ENCODE data around the gene KRTAP3-1. TPM values are rescaled to one million over a fixed set of nuclear protein-coding genes. Genes with fewer than 3 reads are reported as not detected.

KRTAP3-1 gene
- total RNA-seq, 1 experiment from 2014 or later = 1.6 TPM

- Histone ChIP-seq H3K9ac (ENCODE audit: low read length) (no peak overlapping the region), H2AFZ (ENCODE audit: low read length) (no peak overlapping the region), H3F3A (ENCODE audit: low read length, unreplicated experiment) (no peaks in the 10 kb centered on the region), H3K36me3 (ENCODE audit: low read depth, low read length) (no peaks in the 10 kb centered on the region), H3K27ac (ENCODE audit: low read length) (no peak overlapping the region), H4K20me1 (ENCODE audit: low read length) (no peaks in the 10 kb centered on the region), H3K4me3 (ENCODE audit: low read length) (no peak overlapping the region), H3K4me1 (ENCODE audit: insufficient read depth, low read length) (peaks cover 27% of the 10 kb centered on the region), H3K9me3 (ENCODE audit: low read length) (no peaks in the 10 kb centered on the region), H3K9me2 (replicated peaks; ENCODE audit: low read length) (no peaks in the 10 kb centered on the region), H3K4me2 (ENCODE audit: low read length) (no peak overlapping the region), H3K27me3 (ENCODE audit: low read length) (no peaks in the 10 kb centered on the region), H3K79me2 (ENCODE audit: low read length) (no peaks in the 10 kb centered on the region)
- ChIA-PET POLR2A (ENCODE audit: unreplicated experiment) (no interaction called here), CTCF (no interaction called here)
- DNase-seq (no peak), ATAC-seq (no peak)
- BruUV-seq (replicated peaks) = no TSS peak
- intact Hi-C loops (cut with micrococcal nuclease) = no loop called here
- no peak for TF ChIP-seq CTCF (conservative IDR thresholded peaks at IDR 0.05; ENCODE audit: low read depth, low read length)
- no peak for TF ChIP-seq EZH2phosphoT487 (IDR thresholded peaks at IDR 0.05; ENCODE audit: borderline replicate concordance, low read length)
- TF ChIP-seq EZH2 (IDR thresholded peaks at IDR 0.05; ENCODE audit: low read length, unreplicated experiment) = no peak
Observed at GRCh38 chr17:41015454-41015853, 6.5 kb upstream of the KRTAP3-1 start.

- BruUV-seq (replicated peaks) = no TSS peak
- POLR2A ChIA-PET (ENCODE audit: unreplicated experiment) = no interaction called here
- ATAC-seq (no peak), DNase-seq (no peak)
- Histone ChIP-seq H3K27ac (ENCODE audit: low read length) (peak overlapping the region; percentile 79), H3K9me2 (replicated peaks; ENCODE audit: low read length) (no peaks in the 10 kb centered on the region), H2AFZ (ENCODE audit: low read length) (no peak overlapping the region), H3K9me3 (ENCODE audit: low read length) (no peaks in the 10 kb centered on the region), H3K4me1 (ENCODE audit: insufficient read depth, low read length) (peaks cover 42% of the 10 kb centered on the region), H3K4me2 (ENCODE audit: low read length) (peak overlapping the region; percentile 6), H3K4me3 (ENCODE audit: low read length) (no peak overlapping the region), H3F3A (ENCODE audit: low read length, unreplicated experiment) (peaks cover 5% of the 10 kb centered on the region), H4K20me1 (ENCODE audit: low read length) (no peaks in the 10 kb centered on the region), H3K36me3 (ENCODE audit: low read depth, low read length) (no peaks in the 10 kb centered on the region), H3K27me3 (ENCODE audit: low read length) (no peaks in the 10 kb centered on the region), H3K79me2 (ENCODE audit: low read length) (no peaks in the 10 kb centered on the region), H3K9ac (ENCODE audit: low read length) (no peak overlapping the region)
- intact Hi-C loops (cut with micrococcal nuclease) = no loop called here
- no peak for TF ChIP-seq EZH2 (IDR thresholded peaks at IDR 0.05; ENCODE audit: low read length, unreplicated experiment)
- CTCF ChIA-PET = interaction anchor here (1.3 kb wide), 1 partner anchor 309 kb away, joined by 4 read pairs; no protein-coding TSS in a partner anchor
Observed at GRCh38 chr17:41013606-41014005, 4.7 kb upstream of the KRTAP3-1 start.

- Histone ChIP-seq H3K27me3 (ENCODE audit: low read length) (no peaks in the 10 kb centered on the region), H2AFZ (ENCODE audit: low read length) (no peak overlapping the region), H4K20me1 (ENCODE audit: low read length) (no peaks in the 10 kb centered on the region), H3K4me1 (ENCODE audit: insufficient read depth, low read length) (peaks cover 46% of the 10 kb centered on the region), H3F3A (ENCODE audit: low read length, unreplicated experiment) (peaks cover 5% of the 10 kb centered on the region), H3K4me2 (ENCODE audit: low read length) (peak overlapping the region; percentile 6), H3K4me3 (ENCODE audit: low read length) (no peak overlapping the region), H3K27ac (ENCODE audit: low read length) (peak overlapping the region; percentile 79), H3K36me3 (ENCODE audit: low read depth, low read length) (no peaks in the 10 kb centered on the region), H3K9me3 (ENCODE audit: low read length) (no peaks in the 10 kb centered on the region), H3K9ac (ENCODE audit: low read length) (no peak overlapping the region), H3K9me2 (replicated peaks; ENCODE audit: low read length) (no peaks in the 10 kb centered on the region), H3K79me2 (ENCODE audit: low read length) (no peaks in the 10 kb centered on the region)
- POLR2A ChIA-PET (ENCODE audit: unreplicated experiment) = no interaction called here
- CTCF ChIA-PET = interaction anchor here (1.3 kb wide), 1 partner anchor 309 kb away, joined by 4 read pairs; no protein-coding TSS in a partner anchor
- TF ChIP-seq EZH2phosphoT487 (IDR thresholded peaks at IDR 0.05; ENCODE audit: borderline replicate concordance, low read length) = no peak
- TF ChIP-seq CTCF (conservative IDR thresholded peaks at IDR 0.05; ENCODE audit: low read depth, low read length) = no peak
- no peak for TF ChIP-seq EZH2 (IDR thresholded peaks at IDR 0.05; ENCODE audit: low read length, unreplicated experiment)
- DNase-seq (peak; percentile 86), ATAC-seq (peak; percentile 86)
- intact Hi-C loops (cut with micrococcal nuclease) = no loop called here
- no TSS peak for BruUV-seq (replicated peaks)
Observed at GRCh38 chr17:41013181-41013580, 4.3 kb upstream of the KRTAP3-1 start.
